GM23338 (cell line): ENCODE results near the gene MCOLN2. TPM values are rescaled to one million over a fixed set of nuclear protein-coding genes. Genes with fewer than 3 reads are reported as not detected.

Source experiments
- ATAC-seq: fragments of 200-7000 bp; cut with Tn5 transposase; 3 replicates; pipeline ENCODE4 v1.9.1; 2020
- DNase-seq: peaks from one replicate; pipeline ENCODE4 v3.0.0-alpha.2; 2015; ENCODE audit warnings: low spot score
- H2AFZ ChIP-seq: fragments of 200-600 bp; sonication (generic); 2 replicates; pipeline ENCODE4 v1.8.0; 2016; ENCODE audit warnings: antibody characterized with exemption, mild to moderate bottlenecking, moderate library complexity
- H3F3A ChIP-seq: fragments of 200-600 bp; sonication (generic); replicated peaks from 2 replicates; pipeline ENCODE4 v1.8.0; 2017; ENCODE audit warnings: antibody characterized with exemption, mixed run types, low read depth
- H3K27ac ChIP-seq: fragments of 200-600 bp; sonication (generic); 2 replicates; pipeline ENCODE4 v1.6.1; 2016; ENCODE audit warnings: low read depth
- H3K27me3 ChIP-seq: fragments of 200-600 bp; sonication (generic); 2 replicates; pipeline ENCODE4 v1.8.0; 2016; ENCODE audit warnings: mild to moderate bottlenecking, mixed run types, moderate library complexity; ENCODE audit not compliant: insufficient read depth
- H3K36me3 ChIP-seq: fragments of 200-600 bp; sonication (generic); 2 replicates; pipeline ENCODE4 v1.8.0; 2016; ENCODE audit warnings: mild to moderate bottlenecking; ENCODE audit not compliant: insufficient read depth
- H3K4me1 ChIP-seq: fragments of 200-600 bp; sonication (generic); 2 replicates; pipeline ENCODE4 v1.8.0; 2016; ENCODE audit warnings: mild to moderate bottlenecking, moderate library complexity; ENCODE audit not compliant: insufficient read depth
- H3K4me2 ChIP-seq: fragments of 200-600 bp; sonication (generic); 2 replicates; pipeline ENCODE4 v1.7.1; 2017; ENCODE audit warnings: mixed run types
- H3K4me3 ChIP-seq: fragments of 200-600 bp; sonication (generic); 2 replicates; pipeline ENCODE4 v1.6.1; 2016; ENCODE audit warnings: mixed run types
- H3K79me2 ChIP-seq: fragments of 200-600 bp; sonication (generic); replicated peaks from 2 replicates; pipeline ENCODE4 v1.8.0; 2017; ENCODE audit warnings: mild to moderate bottlenecking; ENCODE audit not compliant: insufficient read depth
- H3K9me2 ChIP-seq: fragments of 200-600 bp; sonication (generic); 2 replicates; pipeline ENCODE4 v1.8.0; 2017; ENCODE audit not compliant: insufficient read depth
- H4K20me1 ChIP-seq: fragments of 200-600 bp; sonication (generic); replicated peaks from 2 replicates; pipeline ENCODE4 v1.8.0; 2017; ENCODE audit warnings: mild to moderate bottlenecking; ENCODE audit not compliant: insufficient read depth
- H3K27ac Mint-ChIP-seq: 2 replicates; pipeline ENCODE4 v1.8.0; 2020; ENCODE audit warnings: inconsistent platforms, mild to moderate bottlenecking, moderate library complexity, mixed read lengths
- H3K27me3 Mint-ChIP-seq: 3 replicates; pipeline ENCODE4 v1.8.0; 2022; ENCODE audit warnings: low read depth, mild to moderate bottlenecking, moderate library complexity, mixed read lengths, inconsistent platforms; ENCODE audit not compliant: insufficient read depth, poor library complexity
- H3K36me3 Mint-ChIP-seq: 3 replicates; pipeline ENCODE4 v1.8.0; 2021; ENCODE audit warnings: low read depth, mild to moderate bottlenecking, inconsistent platforms, moderate library complexity, mixed read lengths
- H3K4me1 Mint-ChIP-seq: 3 replicates; pipeline ENCODE4 v1.8.0; 2020; ENCODE audit warnings: mild to moderate bottlenecking, inconsistent platforms, mixed read lengths
- H3K4me3 Mint-ChIP-seq: 3 replicates; pipeline ENCODE4 v1.8.0; 2021; ENCODE audit warnings: moderate library complexity, mild to moderate bottlenecking, inconsistent platforms, mixed read lengths
- H3K9me3 Mint-ChIP-seq: 3 replicates; pipeline ENCODE4 v1.8.0; 2020; ENCODE audit warnings: moderate library complexity, mild to moderate bottlenecking, inconsistent platforms, mixed read lengths
- CREB1 ChIP-seq: fragments of 250-450 bp; sonication (Bioruptor Pico); IDR thresholded peaks from 2 replicates; pipeline ENCODE4 v1.5.0; 2020; ENCODE audit warnings: low read depth, mild to moderate bottlenecking, moderate library complexity
- CTCF ChIP-seq, 2 experiments: fragments of 200-600 bp in 1 of 2; sonication (generic) in 1 of 2; conservative IDR thresholded peaks; 2 replicates each; pipeline versions ENCODE4 v1.5.1 to v1.6.1; 2016 to 2017; ENCODE audit warnings: antibody characterized with exemption in 2 of 2, low read depth in 2 of 2, mild to moderate bottlenecking in 2 of 2, moderate library complexity in 1 of 2
- ETS1 ChIP-seq: IDR thresholded peaks from 2 replicates; pipeline ENCODE4 v1.6.1; 2016; ENCODE audit warnings: antibody characterized with exemption
- EZH2 ChIP-seq: fragments of 200-600 bp; sonication (generic); IDR thresholded peaks from one replicate; pipeline ENCODE4 v1.8.0; 2017; ENCODE audit warnings: antibody characterized with exemption, mild to moderate bottlenecking, low read depth; ENCODE audit not compliant: unreplicated experiment
- EZH2phosphoT487 ChIP-seq: fragments of 200-600 bp; sonication (generic); IDR thresholded peaks from one replicate; pipeline ENCODE4 v1.8.1; 2018; ENCODE audit warnings: antibody characterized with exemption; ENCODE audit not compliant: unreplicated experiment
- ZNF114 ChIP-seq: fragments of 250-450 bp; sonication (Bioruptor Pico); IDR thresholded peaks from 2 replicates; pipeline ENCODE4 v1.5.0; 2020; ENCODE audit warnings: mild to moderate bottlenecking, moderate library complexity
- polyA plus RNA-seq: library from polyadenylated mRNA; unstranded; fragments of >200 nt; fragmentation: Nextera tagmentation; extraction: Ambion mirVana; gene quantifications from 2 replicates; pipeline ENCODE4 v1.2.1, GENCODE V29; 2016
- total RNA-seq: library from RNA; depleted of rRNA; stranded (reverse); fragments of >200 nt; shearing (Covaris generic); gene quantifications from 2 replicates; pipeline ENCODE4 v1.2.3, GENCODE V29; 2014
- TF ChIP-seq, protein P1 (sequence below): fragments of 250-450 bp; sonication (Bioruptor Pico); IDR thresholded peaks from 2 replicates; pipeline ENCODE4 v1.5.0; 2020; ENCODE audit warnings: mild to moderate bottlenecking, moderate library complexity

The MCOLN2 gene
- total and polyA plus RNA-seq, 2 experiments from 2014 or later: 2.7 to 10.0 TPM

GRCh38 chr1:84998642-84999280, 1.8 kb upstream of the MCOLN2 start:
- Histone ChIP-seq H3K4me2 (peak overlapping the region; percentile 99), H3K27me3 (peaks cover 82% of the 10 kb centered on the region), H3K79me2 (no peaks in the 10 kb centered on the region), H3K9me2 (no peaks in the 10 kb centered on the region), H3K27ac (no peak overlapping the region), H3K4me1 (peaks cover 11% of the 10 kb centered on the region), H2AFZ (peak overlapping the region; percentile 99), H3K4me3 (peak overlapping the region; percentile 70), H3F3A (0 out of 2 replicates have a peak, but pooled peaks cover 10% of the 10 kb centered on the region), H4K20me1 (peaks cover 3% of the 10 kb centered on the region; the same call in 1 of the 2 replicates), H3K36me3 (no peaks in the 10 kb centered on the region)
- Mint-ChIP-seq H3K4me1 (peaks cover 10% of the 10 kb centered on the region; the same call in 2 of the 3 replicates), H3K27me3 (peaks cover 43% of the 10 kb centered on the region), H3K9me3 (no peaks in the 10 kb centered on the region; the same call in 2 of the 3 replicates), H3K36me3 (no peaks in the 10 kb centered on the region), H3K27ac (no peak overlapping the region), H3K4me3 (peak overlapping the region; percentile 78)
- DNase-seq (peak; percentile 43), ATAC-seq (no peak)
- TF ChIP-seq CTCF (conservative IDR thresholded peaks at IDR 0.05; ENCODE audit: low read depth in 2 of 2) (no peak), EZH2 (no peak), CREB1 (CRISPR knock-in tag) (no peak), ZNF114 (no peak), EZH2phosphoT487 (no peak), ETS1 (no peak)
- TF ChIP-seq, protein P1, sequence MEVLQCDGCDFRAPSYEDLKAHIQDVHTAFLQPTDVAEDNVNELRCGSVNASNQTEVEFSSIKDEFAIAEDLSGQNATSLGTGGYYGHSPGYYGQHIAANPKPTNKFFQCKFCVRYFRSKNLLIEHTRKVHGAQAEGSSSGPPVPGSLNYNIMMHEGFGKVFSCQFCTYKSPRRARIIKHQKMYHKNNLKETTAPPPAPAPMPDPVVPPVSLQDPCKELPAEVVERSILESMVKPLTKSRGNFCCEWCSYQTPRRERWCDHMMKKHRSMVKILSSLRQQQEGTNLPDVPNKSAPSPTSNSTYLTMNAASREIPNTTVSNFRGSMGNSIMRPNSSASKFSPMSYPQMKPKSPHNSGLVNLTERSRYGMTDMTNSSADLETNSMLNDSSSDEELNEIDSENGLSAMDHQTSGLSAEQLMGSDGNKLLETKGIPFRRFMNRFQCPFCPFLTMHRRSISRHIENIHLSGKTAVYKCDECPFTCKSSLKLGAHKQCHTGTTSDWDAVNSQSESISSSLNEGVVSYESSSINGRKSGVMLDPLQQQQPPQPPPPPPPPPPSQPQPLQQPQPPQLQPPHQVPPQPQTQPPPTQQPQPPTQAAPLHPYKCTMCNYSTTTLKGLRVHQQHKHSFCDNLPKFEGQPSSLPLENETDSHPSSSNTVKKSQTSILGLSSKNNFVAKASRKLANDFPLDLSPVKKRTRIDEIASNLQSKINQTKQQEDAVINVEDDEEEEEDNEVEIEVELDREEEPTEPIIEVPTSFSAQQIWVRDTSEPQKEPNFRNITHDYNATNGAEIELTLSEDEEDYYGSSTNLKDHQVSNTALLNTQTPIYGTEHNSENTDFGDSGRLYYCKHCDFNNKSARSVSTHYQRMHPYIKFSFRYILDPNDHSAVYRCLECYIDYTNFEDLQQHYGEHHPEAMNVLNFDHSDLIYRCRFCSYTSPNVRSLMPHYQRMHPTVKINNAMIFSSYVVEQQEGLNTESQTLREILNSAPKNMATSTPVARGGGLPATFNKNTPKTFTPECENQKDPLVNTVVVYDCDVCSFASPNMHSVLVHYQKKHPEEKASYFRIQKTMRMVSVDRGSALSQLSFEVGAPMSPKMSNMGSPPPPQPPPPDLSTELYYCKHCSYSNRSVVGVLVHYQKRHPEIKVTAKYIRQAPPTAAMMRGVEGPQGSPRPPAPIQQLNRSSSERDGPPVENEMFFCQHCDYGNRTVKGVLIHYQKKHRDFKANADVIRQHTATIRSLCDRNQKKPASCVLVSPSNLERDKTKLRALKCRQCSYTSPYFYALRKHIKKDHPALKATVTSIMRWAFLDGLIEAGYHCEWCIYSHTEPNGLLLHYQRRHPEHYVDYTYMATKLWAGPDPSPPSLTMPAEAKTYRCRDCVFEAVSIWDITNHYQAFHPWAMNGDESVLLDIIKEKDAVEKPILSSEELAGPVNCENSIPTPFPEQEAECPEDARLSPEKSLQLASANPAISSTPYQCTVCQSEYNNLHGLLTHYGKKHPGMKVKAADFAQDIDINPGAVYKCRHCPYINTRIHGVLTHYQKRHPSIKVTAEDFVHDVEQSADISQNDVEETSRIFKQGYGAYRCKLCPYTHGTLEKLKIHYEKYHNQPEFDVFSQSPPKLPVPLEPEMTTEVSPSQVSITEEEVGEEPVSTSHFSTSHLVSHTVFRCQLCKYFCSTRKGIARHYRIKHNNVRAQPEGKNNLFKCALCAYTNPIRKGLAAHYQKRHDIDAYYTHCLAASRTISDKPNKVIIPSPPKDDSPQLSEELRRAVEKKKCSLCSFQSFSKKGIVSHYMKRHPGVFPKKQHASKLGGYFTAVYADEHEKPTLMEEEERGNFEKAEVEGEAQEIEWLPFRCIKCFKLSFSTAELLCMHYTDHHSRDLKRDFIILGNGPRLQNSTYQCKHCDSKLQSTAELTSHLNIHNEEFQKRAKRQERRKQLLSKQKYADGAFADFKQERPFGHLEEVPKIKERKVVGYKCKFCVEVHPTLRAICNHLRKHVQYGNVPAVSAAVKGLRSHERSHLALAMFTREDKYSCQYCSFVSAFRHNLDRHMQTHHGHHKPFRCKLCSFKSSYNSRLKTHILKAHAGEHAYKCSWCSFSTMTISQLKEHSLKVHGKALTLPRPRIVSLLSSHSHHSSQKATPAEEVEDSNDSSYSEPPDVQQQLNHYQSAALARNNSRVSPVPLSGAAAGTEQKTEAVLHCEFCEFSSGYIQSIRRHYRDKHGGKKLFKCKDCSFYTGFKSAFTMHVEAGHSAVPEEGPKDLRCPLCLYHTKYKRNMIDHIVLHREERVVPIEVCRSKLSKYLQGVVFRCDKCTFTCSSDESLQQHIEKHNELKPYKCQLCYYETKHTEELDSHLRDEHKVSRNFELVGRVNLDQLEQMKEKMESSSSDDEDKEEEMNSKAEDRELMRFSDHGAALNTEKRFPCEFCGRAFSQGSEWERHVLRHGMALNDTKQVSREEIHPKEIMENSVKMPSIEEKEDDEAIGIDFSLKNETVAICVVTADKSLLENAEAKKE (CRISPR knock-in tag): no peak
